HG03469 (cell line): ENCODE results near the gene ZNF626.
A peak's percentile ranks its signal among the peaks of the same experiment; 100 is the strongest.
"Not testable (repeated sequence)": the region's sequence is repeated elsewhere in the genome, so short reads cannot be mapped to it uniquely, and the experiment has no call there.

Experiments
- ATAC-seq: cut with Tn5 transposase; IDR thresholded peaks from one replicate; pipeline ENCODE4 v1.9.1; 2021; ENCODE audit warnings: mild to moderate bottlenecking, moderate library complexity, moderate number of reproducible peaks; ENCODE audit not compliant: unreplicated experiment

Gene ZNF626

DNA sequence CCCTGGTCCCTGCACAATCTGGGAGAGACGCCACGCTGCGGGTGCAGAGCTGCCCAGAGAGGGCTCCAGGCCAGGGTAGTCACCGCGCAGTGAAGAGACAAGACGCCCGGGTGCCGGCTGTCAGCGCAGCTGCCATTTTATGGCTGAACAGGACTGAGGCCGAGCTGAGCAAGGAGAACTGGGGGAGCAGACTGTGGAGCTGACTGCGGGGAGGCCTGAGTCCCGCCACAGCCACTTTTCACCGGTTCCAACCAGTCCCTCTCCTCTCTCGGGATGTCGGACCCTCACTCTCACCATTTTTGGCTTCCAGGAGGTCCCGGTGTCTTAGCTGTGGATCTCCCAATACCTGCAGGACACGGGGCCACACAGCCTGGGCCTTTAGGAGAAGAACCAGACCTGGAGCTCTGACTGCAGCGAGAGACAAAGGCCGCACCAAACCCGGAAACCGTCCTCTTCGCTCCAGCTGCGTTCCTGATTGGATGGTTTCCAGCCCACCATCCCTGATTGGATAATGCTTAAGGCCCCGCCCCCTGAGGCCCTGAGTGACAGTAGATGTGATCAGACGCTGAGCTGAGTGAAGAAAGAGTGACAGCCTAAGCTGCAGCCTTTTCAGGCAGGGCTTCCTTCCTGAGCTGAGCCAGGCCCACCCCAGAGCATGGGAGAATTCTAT is at the start of gene ZNF626:
TSS of gene ZNF626 (minus strand) at position 422 of the 670 bp plus-strand sequence. CDS start at position 297, 125 bp downstream.
- ATAC-seq = peak; percentile 86

DNA sequence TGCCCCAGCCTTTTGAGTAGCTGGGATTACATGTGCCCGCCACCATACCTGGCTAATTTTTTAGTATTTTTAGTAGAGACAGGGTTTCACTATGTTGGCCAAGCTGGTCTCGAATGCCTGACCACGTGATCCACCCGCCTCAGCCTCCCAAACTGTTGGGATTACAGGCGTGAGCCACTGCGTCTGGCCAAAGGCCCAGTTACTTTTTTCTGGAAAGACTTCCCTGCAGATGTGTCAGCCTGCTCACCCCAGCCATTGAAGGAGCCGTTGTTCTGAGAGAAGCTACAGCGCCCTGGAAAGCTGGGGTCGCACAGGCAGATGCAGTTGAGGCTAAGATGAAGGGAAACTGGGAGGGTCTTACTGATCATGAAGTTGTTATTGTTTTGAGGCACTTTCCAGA is 7.9 kb upstream of the ZNF626 start:
- ATAC-seq = no peak

DNA sequence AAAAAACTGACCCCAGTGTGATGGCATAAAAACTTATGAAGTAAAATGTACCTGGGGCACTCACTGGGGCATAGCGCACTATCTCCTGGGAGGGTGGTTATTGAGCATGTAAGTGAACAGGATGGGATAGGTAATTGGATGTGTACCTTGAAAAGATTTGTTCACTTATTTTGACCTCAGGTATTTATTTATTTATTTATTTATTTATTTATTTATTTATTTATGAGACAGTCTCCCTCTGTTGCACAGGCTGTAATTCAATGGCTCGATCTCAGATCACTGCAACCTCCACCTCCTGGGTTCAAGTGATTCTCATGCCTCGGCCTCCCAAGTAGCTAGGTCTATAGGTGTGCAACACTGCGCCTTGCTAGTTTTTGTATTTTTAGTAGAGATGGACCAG is 5.9 kb upstream of the ZNF626 start:
- ATAC-seq = no peak

DNA sequence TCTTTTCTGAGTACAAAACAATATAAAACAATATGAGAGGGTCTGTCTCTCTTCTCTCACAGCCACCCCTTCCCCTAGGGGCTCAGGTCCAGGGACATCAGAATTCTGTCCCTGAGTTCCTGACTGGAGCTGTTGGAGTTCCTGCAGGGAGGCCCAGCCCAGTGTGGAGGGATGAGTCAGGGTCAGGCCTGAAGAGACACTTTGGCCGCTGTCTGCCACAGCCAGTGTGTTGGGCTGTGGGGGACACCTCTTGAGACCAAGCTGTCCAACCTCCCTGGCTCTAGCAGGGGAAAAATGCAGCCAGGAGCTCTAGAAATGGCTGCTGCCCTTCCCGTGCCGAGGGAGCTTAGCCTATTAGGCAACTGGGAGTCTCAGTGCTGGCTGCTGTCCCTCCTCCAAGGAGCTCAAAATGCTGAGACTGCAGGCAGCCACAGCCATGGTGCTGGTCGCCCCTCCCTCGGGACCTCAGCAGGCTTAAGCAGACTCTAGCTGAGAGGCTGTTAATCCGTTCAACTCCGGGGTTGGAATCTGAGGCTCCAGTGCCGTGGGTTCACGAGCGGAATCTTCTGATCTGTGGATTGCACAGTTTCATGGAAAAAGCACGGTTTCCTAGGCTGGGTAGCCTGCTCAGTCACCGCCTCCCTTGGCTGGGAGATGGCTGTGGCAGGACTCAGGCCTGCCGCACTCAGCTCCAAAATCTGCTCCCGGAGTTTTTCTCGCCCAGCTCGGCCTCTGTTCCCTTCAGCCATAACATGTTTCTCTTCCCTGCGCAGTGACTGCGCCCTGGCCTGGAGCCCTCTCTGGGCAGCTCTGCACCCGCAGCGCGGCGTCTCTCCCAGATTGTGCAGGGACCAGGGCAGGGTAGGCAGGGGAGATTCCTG is 3.8 kb upstream of the ZNF626 start:
- ATAC-seq = no peak

DNA sequence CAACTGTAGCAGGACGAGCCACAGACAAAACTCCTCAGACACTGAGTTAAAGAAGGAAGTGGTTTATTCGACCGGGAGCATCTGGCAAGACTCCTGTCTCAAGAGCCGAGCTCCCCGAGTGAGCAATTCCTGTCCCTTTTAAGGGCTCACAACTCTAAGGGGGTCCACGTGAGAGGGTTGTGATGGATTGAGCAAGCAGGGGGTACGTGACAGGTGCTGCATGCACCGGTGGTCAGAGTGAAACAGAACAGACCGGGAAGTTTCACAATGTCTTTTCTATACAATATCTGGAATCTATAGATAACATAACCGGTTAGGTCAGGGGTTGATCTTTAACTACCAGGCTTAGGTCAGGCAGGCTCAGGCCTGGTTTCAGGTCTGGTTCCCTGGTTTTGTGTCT is 3.1 kb upstream of the ZNF626 start:
- not testable (repeated sequence) for ATAC-seq

DNA sequence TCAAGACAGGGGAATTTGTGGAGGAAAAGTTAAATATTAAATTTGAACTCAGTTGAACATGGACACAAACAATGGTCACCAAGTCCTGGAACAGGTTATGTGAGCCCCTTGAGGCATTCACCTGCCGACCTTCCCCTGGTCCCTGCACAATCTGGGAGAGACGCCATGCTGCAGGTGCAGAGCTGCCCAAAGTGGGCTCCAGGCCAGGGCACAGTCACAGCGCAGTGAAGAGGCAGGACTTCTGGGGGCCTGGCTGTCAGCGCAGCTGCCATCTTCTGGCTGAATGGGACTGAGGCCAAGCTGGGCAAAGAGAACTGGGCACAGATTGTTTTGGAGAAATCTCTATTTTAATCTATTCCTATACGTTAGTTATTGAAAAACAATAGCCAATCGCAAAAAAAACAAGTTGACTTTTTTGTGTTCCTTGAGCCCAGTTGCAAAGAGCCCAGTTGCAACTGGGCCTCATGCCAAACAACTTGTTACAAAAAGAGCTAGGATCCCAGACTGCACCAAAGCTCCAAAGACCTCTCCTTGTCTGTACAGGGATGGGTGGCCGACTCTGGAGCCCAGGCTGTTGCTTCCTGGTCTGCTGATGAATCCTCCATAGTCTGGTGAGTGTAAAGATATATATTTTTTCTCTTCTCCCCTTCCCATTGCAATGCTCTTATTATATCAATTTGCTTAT is 1.2 kb upstream of the ZNF626 start:
- ATAC-seq = no peak

DNA sequence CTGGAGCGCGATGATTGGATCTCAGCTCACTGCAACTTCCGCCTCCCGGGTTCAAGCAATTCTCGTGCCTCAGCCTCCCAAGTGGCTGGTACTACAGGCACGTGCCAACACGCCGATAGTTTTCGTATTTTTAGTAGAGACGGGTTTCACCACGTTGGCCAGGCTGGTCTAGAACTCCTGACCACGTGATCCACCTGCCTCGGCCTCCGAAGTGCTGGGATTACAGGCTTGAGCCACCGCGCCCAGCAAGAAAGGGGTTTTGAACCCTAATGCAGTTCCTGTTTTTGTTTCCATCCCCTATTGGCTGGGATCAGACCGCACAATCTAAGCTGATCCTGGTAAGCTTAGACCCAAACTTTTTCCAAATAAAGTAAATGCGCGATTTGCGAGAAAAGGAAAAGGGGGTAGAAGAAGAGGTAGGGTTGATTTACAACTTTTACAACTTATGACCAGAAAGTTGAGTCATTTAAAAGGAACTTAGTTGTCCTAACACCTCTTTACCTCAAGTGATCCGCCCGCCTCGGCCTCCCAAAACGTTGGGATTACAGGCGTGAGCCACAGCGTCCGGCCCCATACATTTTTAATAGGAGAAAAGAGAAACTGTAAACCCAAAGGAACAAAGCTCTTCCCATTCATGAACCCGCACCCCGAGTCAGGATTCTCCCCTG is 764 bp downstream of the ZNF626 start:
- no peak for ATAC-seq

DNA sequence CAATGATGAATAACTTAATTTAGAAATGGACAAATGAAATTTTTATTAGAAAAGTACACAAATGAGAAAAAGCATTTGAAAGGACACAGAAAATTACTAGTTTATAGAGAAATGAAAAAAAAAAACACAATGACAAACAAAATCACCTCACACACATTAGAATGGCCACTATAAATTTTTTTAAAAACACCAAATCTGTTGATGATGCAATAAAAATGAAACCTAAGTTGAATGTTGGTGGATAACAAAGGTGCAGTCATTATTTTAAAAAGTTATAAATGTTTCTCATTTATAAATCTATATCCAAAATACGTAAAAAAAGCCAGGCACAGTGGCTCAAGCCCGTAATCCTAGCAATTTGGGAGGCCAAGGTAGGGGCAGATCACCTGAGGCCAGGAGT is 20.8 kb downstream of the ZNF626 start:
- no peak for ATAC-seq

DNA sequence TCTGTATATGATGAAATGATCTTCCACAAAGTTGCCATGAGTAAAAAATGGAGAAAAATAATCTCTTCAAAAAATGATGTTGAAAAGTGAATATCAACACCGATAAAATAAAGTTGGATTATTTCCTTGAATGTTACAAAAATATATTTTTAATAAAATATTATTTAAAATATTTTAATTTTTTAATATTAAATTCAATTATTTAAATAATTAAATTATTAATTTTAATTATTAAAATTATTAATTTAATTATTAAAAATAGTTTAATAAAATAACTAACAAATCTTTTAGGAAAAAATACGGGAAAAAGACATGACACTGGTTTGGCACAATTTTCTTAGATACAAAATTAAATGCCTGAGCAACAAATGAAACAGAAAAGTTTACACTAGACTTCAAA is 21.3 kb downstream of the ZNF626 start:
- ATAC-seq = no peak

DNA sequence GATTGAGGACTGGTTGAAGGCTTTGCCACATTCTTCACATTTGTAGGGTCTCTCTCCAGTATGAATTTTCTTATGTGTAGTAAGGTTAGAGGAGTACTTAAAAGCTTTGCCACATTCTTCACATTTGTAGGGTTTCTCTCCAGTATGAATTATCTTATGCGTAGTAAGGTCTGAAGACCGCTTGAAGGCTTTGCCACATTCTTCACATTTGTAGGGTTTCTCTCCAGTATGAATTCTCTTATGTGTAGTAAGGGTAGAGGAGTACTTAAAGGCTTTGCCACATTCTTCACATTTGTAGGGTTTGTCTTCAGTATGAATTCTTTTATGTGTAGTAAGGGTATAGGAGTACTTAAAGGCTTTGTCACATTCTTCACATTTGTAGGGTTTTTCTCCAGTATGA is 36.8 kb downstream of the ZNF626 start:
- ATAC-seq = not testable (repeated sequence)

DNA sequence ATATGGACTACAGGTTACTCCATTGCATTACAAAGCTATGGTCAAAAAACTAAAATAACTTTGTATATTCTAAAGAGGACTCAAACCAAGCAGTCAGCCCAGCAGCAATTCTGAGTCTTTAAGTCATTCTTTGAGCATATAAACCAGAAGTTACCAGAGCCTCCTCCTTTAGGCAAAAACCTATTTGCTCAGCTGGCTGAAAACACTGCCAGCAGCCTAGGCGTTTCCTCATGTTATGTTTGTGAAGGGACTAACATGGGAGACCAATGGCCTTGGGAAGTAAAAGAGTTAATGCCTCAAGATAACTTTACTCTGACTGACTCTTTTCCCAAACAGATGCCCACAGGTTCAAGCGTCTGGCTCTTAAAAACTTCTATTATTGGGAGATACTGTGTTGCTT is 45.3 kb downstream of the ZNF626 start:
- ATAC-seq = no peak

DNA sequence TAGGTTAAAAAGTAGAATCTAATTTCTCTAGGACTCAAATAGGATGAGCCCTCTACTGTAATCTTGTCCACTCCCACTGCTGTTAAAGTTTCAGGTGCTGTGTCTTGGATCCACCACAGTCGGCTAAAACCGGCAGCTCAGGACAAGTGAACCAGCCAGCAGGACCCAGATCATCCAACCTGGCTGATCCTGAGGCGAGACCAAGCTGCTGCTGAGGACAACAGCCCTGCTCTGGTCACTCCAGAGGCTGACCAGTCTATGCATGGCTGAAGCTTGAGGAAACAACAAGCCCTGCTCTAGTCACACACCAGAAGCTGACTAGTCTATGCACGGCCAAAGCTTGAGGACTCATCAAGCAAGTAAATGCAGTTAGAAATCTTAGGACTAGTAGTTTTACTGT is 46.4 kb downstream of the ZNF626 start:
- ATAC-seq = not testable (repeated sequence)

DNA sequence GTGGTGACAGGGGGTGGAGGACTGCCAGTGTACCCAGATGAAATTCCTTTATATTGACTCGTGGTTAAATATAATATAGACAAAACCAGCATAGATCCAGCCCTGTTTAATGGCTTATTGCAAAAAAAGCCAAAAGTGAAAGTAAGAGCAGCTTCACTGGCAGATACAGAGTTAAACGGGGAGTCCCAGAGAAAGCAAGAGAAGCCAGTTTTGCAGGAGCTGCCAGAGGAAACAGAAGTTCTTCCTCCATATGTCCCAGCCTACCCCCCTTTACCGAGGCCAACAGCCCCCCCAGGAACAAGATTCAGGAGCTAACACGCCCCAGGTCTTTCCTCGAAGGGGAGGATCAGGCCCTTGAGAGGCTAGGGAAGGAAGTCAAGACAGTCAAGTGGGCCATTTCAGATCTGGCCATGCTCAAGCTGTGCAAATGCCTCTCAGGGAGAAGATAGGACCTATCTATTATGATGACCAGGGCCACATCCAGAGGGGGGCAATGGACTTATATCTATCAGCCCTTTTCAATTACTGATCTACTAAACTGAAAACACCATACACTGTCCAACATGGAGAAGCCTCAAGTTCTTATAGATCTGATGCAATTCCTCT is 48.6 kb downstream of the ZNF626 start:
- no peak for ATAC-seq

DNA sequence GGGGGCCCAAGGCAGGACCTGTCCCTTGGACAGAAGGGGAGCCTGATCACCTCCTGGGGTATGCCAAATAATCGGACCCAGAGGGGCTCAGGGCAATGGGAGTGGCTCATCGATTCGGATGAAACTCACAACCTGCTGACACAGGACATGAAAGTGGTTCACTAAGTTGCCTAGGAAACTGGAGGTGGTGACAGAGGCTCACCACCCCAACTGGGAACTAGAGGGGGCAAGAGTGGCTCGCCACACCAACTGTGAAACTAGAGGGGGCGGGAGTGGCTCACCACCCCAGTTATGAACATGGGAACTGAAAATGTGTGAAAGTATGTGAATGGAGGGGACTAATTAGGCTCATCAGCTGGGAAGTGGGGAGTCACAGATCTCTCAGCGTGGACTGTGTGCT is 49.5 kb downstream of the ZNF626 start:
- no peak for ATAC-seq

DNA sequence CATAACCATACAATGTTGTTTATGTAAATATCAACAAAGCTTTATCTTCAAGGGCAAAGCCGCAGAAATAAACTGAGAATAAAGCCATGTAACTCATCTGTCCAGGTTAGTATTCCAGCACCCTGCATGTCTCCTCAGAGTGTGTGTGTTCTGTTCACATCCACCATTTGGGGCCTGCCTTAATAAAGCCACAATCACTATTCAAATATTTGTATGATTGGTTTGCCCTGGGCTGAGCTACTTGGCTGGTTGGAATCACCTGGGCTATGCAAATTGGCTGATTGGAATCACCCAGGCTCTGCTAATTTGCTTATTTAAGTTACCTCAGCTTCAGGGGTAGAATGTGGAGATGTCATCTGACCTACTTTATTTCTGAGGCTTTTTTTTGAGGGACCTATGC is 53.4 kb downstream of the ZNF626 start:
- ATAC-seq = no peak
